GM18511 (cell line): Measurements from ENCODE around the gene TMEM82.

Source experiments
- ATAC-seq: cut with Tn5 transposase; IDR thresholded peaks from one replicate; pipeline ENCODE4 v1.9.1; 2021; ENCODE audit warnings: mild to moderate bottlenecking, moderate library complexity; ENCODE audit not compliant: unreplicated experiment

TMEM82 gene

DNA sequence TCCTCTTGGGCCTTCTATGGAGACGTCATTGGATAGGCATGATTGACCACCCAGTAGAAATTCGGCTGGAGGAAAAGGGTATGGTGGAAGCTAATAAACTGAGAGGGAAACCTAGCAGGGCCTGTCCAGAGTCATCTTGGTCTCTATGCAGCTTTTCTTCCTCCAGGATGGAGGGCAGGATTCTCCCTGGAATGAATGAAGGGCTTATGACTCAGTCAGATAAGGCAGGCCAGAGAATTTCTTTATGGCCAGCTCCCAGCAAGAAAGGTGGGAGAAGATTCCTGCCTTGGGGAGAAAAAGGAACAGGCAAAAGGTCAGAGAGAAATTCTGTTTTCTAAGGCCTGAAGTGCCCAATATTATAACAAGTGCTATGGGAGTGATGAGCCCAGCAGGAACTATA, 33.4 kb downstream of the TMEM82 start:
- no peak for ATAC-seq

DNA sequence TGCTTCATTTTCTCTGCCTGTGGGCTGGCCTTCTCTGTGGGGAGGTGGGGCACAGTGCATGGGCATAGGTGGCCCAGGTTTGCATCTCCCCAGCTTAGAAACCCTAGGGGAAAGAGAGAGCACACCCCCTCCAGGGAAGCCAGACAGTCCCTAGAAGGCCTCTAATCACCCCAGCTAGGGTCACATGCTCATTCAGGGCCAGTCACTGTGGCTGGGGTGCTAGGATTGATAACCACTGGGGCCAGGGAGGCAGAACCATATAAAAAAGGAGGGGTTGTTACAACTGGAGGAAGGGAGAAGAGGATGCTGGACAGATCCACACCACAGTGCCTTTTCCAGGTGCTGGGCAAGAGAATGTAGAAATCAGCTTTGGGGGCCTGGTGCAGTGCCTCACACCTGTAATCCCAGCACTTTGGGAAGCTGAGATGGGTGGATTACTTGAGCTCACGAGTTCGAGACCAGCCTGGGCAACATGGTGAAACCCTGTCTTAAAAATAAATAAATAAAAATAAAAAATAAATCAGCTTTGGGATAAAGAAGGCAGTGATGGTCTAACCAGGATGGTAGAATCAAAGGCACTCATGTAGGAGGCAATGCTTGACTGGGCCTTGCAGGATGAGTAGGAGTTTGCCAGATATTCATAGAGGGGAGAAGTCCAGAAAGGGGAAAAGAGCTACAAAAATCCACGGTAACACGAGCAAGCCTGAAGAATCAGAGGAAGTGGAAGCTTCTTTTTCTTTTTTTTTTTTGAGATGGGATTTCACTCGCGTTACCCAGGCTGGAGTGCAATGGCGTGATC, 35.8 kb downstream of the TMEM82 start:
- ATAC-seq, result no peak

DNA sequence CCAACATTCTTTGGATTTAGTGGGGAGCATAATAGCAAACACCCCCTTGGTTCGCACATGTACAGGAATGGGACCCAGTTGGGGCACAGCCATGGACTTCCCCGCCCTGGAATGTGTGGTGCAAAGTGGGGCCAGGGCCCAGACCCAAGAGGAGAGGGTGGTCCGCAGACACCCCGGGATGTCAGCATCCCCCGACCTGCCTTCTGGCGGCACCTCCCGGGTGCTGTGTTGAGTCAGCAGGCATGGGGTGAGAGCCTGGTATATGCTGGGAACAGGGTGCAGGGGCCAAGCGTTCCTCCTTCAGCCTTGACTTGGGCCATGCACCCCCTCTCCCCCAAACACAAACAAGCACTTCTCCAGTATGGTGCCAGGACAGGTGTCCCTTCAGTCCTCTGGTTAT, 43.4 kb downstream of the TMEM82 start:
- ATAC-seq, result no peak

DNA sequence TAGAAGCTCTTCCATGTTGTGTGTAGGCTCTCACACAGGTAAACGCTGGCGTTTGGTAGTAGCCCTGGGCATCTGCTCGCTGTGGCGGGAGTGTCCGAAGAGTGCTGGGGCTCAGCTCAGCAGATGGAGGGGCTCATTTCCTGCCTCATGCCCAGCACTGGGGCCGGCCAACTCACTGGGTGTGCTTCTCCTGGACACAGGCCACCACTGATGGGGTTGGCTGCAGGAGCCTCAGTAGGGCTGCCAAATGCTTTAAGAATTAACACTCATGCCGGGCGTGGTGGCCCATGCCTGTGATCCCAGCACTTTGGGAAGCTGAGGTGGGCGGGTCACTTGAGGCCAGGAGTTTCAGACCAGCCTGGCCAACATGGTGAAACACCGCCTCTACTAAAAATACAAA, 44.3 kb downstream of the TMEM82 start:
- ATAC-seq, result no peak

GRCh38 chr1:15788624-15789301, 46.5 kb downstream of the TMEM82 start:
- ATAC-seq, result no peak

GRCh38 chr1:15796086-15796462, 53.8 kb downstream of the TMEM82 start:
- ATAC-seq, result no peak
